Ovary (tissue), 9 donors: Measurements from ENCODE around the gene PPARA. TPM values are rescaled to one million over a fixed set of nuclear protein-coding genes. Genes with fewer than 3 reads are reported as not detected.
A peak's percentile ranks its signal among the peaks of the same experiment; 100 is the strongest.

Experiments used
- DNase-seq, 5 donors: peaks; one replicate each; pipeline ENCODE4 v3.0.0-alpha.2; 2019 to 2020
- H3K27ac ChIP-seq, 2 donors: fragments of 200-600 bp; one replicate each; pipeline versions ENCODE4 v1.5.1 to v1.8.0; 2019 to 2022
- H3K27me3 ChIP-seq: fragments of 200-600 bp; one replicate; pipeline ENCODE4 v1.8.0; 2022
- H3K36me3 ChIP-seq: fragments of 200-600 bp; sonication (generic); one replicate; pipeline ENCODE4 v1.5.1; 2019
- H3K4me1 ChIP-seq: one replicate; pipeline ENCODE4 v1.8.1; 2013; ENCODE audit warnings: mild to moderate bottlenecking, moderate library complexity; ENCODE audit not compliant: insufficient read depth
- H3K4me3 ChIP-seq: fragments of 200-600 bp; sonication (generic); one replicate; pipeline ENCODE4 v1.5.1; 2017
- H3K9me3 ChIP-seq, 2 donors: fragments of 200-600 bp in 1 of 2; sonication (generic) in 1 of 2; one replicate each; pipeline versions ENCODE4 v1.5.1 to v1.8.1; 2013 to 2019; ENCODE audit warnings: mild to moderate bottlenecking in 1 of 2, moderate library complexity in 1 of 2
- EP300 ChIP-seq: sonication (generic); formaldehyde crosslinking; IDR thresholded peaks from one replicate; pipeline ENCODE4 v1.6.1; 2017; ENCODE audit warnings: antibody characterized with exemption
- POLR2A ChIP-seq: fragments of 450-650 bp; IDR thresholded peaks from one replicate; pipeline ENCODE4 v1.6.1; 2017; ENCODE audit warnings: antibody characterized with exemption, mild to moderate bottlenecking, moderate library complexity
- WGBS, 3 donors: extraction: QIAGEN DNeasy Blood & Tissue Kit in 1 of 3; methylation state at CpG; one replicate each; pipeline versions ENCODE4 v1.1.5 to v1.1.7; 2013 to 2017; 5-methylcytosine and 5-hydroxymethylcytosine counted together
- intact Hi-C, 4 donors: fragments of 100-400 bp; cut with DNase I; formaldehyde crosslinking; loops; one replicate each; pipeline versions ENCODE4 v1.11.0 to v1.15.1; 2022 to 2023
- polyA plus RNA-seq, 2 donors: library from polyadenylated mRNA; stranded (reverse); fragments of 200-250 nt in 1 of 2; fragments of 350-450 nt in 1 of 2; fragmentation: Illumina TruSeq in 1 of 2; extraction: RNeasy Lipid Tissue Mini Kit (QIAGEN cat#74804) in 1 of 2; gene quantifications; one replicate each; pipeline ENCODE4 v1.2.3, GENCODE V29; 2013 to 2014
- total RNA-seq, 7 donors: library from RNA; depleted of rRNA in 2 of 7; stranded (reverse); fragments of >200 nt in 2 of 7; fragmentation: NEBNext Ultra II Directional in 3 of 7; extraction: Animal tissue kit (Norgen Biotek cat#: 25700) in 3 of 7; gene quantifications; one replicate each; pipeline versions ENCODE4 v1.1.0 to v1.2.4, GENCODE V29; 2016 to 2023
- TF ChIP-seq, protein P1 (sequence below), 3 donors: fragments of 450-650 bp in 2 of 3; fragments of 200-600 bp in 1 of 3; IDR thresholded peaks; one replicate each; pipeline versions ENCODE4 v1.5.1 to v1.8.0; 2016 to 2022; ENCODE audit warnings: antibody characterized with exemption in 3 of 3, mild to moderate bottlenecking in 1 of 3
- donor health status: DM: no; HTN: no; CAD: no; lungs with moderate emphysema.
- donor health status: DM: no; HTN: no; CAD: no.
- donor health status: Bipolar disorder and iron deficiency.
- donor health status: DM: yes; HTN: yes; CAD: no.
- donor health status: DM: no; HTN: no; CAD: no.
- donor health status: DM: yes; HTN: yes; CAD: no.

The PPARA gene
- total and polyA plus RNA-seq, 9 donors = 9.7 to 41.0 (median 29.9) TPM

DNA sequence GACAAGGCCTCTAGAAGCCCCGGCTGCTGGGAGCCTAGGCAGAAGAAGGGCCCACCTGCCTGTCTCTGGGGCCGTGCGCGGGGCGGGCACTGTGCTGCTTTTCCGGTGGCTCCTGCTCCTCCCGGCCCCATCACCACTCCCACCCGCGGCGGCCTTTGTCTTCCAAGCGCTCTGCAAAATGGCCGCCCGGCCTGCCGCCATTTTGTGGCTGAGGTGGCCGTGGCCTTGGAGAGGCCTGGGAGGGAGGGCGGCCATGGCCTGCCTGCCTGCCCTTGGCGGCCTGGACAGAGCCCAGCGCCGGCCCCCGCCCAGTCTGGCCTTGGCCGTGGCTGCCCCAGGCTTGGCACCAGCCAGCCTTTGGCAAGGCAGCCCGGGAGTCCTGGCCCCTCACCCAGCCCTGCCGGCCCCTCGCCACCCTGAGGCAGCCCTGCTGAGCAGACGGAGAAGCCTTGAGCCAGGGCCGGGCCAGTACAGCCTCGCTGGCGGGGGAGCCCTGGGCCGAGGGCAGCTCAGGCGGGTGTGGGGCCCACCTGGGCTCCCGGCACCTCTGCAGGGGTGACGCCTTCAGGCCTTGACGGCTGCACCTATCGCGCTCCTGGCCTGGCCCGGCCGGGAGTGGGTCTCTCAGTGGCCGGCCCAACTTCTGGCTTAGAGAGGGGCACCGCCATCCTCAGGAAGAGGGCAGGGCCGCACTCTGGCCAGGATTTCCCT, 46.0 kb upstream of the PPARA start:
- TF ChIP-seq, protein P1, sequence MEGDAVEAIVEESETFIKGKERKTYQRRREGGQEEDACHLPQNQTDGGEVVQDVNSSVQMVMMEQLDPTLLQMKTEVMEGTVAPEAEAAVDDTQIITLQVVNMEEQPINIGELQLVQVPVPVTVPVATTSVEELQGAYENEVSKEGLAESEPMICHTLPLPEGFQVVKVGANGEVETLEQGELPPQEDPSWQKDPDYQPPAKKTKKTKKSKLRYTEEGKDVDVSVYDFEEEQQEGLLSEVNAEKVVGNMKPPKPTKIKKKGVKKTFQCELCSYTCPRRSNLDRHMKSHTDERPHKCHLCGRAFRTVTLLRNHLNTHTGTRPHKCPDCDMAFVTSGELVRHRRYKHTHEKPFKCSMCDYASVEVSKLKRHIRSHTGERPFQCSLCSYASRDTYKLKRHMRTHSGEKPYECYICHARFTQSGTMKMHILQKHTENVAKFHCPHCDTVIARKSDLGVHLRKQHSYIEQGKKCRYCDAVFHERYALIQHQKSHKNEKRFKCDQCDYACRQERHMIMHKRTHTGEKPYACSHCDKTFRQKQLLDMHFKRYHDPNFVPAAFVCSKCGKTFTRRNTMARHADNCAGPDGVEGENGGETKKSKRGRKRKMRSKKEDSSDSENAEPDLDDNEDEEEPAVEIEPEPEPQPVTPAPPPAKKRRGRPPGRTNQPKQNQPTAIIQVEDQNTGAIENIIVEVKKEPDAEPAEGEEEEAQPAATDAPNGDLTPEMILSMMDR (IDR thresholded peaks at IDR 0.05) = no peak
- TF ChIP-seq POLR2A = peak; percentile 12
- H3K9me3 ChIP-seq = no peaks in the 10 kb centered on the region
- H3K4me1 ChIP-seq = peaks cover 71% of the 10 kb centered on the region
- intact Hi-C loops = no loop called here
- H3K27me3 ChIP-seq = no peaks in the 10 kb centered on the region
- peak; percentile 85 to 95 (median 90) for DNase-seq
- WGBS, 3 donors = 10 to 55% (median 13%) methylated on average over 25 to 40 of the region's 40 CpGs
- H3K36me3 ChIP-seq = no peaks in the 10 kb centered on the region
- no peak overlapping the region for H3K4me3 ChIP-seq
- H3K27ac ChIP-seq = peak overlapping the region; percentile 84 to 88

DNA sequence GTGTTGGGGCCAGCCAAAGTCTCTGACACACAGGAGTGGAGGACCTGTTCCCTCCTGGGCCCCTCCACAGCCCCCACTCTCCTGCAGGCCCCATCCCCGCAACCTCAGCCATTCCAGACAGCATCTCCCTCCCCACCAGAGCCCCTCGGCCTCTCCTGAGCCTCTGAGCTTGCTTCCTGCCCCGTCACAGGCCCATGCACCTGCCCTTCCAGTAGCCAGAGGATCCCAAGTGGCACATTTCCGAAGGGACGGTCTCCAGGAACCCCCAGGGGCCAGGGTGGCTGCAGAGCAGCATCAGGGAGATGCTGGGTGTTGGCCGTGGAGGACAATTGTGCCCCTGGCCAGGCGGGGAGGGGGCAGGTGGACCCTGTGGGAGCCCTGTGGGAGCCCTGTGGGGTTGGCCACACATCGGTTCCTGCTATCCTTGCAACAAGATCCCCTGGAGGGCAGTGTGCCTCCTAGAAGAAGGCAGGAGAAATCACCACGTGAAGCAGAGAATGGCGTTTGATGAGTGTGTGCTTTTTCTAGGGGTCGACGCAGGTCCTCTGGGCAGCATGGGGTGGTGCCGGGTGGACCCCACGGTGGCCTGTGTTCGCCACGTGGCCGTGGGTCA, 45.3 kb upstream of the PPARA start:
- Histone ChIP-seq H3K4me1 (peaks cover 72% of the 10 kb centered on the region), H3K36me3 (no peaks in the 10 kb centered on the region), H3K4me3 (no peak overlapping the region), H3K9me3 (no peaks in the 10 kb centered on the region), H3K27ac (peak overlapping the region; percentile 84 to 88), H3K27me3 (no peaks in the 10 kb centered on the region)
- TF ChIP-seq POLR2A (no peak), EP300 (no peak)
- TF ChIP-seq, protein P1 (IDR thresholded peaks at IDR 0.05) = no peak
- 35 to 58% (median 50%) methylated on average over 17 of the region's 17 CpGs for WGBS, 3 donors
- intact Hi-C loops = no loop called here
- DNase-seq = peak in 1 of 5 donors; percentile 57

DNA sequence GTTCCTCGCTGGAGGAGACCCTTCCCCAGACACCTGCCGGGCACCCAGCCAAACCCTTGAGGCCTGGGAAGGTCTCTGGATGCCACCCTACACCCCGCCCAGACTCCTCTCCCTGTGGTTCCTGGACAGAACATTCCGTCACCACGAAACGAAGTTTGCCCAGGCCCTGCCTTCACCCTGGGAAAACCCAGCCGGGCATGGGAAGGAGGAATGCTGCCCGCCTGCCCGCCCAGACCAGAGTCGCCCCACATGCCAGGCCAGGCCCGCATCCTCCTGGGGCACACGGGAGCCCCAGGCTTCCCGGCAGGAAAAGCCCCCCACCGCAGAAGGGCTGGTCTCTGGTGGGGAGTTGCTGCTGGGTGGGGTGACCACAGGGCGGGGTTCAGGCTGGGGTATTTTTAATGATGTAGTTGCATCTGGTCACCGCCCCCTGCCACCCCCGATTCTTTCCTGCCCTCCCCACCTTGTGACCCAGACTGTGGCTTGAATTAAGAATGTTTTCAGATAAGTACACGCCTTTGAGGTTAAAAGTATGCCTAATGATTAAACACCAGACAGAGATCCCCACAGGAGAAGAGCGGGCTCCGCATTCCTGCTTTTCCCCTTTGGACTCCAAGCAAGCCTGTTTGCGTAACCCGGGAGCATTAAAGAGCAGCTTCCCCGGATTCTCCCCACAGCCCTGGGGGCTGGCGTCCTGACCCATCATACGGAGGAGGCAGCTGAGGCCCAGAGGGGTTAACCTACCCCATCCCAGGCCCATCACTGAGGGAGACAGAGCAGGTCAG, 44.6 kb upstream of the PPARA start:
- no peak overlapping the region for H3K4me3 ChIP-seq
- WGBS, 3 donors = 16 to 24% (median 23%) methylated on average over 22 to 25 of the region's 25 CpGs
- no peaks in the 10 kb centered on the region for H3K9me3 ChIP-seq
- peak in 3 of 5 donors; percentile 56 to 74 (median 71) for DNase-seq
- TF ChIP-seq, protein P1 (IDR thresholded peaks at IDR 0.05) = no peak
- TF ChIP-seq POLR2A (no peak), EP300 (no peak)
- intact Hi-C loops = no loop called here
- H3K27ac ChIP-seq = peak overlapping the region; percentile 84 to 88
- no peaks in the 10 kb centered on the region for H3K27me3 ChIP-seq
- H3K36me3 ChIP-seq = no peaks in the 10 kb centered on the region
- H3K4me1 ChIP-seq = peaks cover 77% of the 10 kb centered on the region

DNA sequence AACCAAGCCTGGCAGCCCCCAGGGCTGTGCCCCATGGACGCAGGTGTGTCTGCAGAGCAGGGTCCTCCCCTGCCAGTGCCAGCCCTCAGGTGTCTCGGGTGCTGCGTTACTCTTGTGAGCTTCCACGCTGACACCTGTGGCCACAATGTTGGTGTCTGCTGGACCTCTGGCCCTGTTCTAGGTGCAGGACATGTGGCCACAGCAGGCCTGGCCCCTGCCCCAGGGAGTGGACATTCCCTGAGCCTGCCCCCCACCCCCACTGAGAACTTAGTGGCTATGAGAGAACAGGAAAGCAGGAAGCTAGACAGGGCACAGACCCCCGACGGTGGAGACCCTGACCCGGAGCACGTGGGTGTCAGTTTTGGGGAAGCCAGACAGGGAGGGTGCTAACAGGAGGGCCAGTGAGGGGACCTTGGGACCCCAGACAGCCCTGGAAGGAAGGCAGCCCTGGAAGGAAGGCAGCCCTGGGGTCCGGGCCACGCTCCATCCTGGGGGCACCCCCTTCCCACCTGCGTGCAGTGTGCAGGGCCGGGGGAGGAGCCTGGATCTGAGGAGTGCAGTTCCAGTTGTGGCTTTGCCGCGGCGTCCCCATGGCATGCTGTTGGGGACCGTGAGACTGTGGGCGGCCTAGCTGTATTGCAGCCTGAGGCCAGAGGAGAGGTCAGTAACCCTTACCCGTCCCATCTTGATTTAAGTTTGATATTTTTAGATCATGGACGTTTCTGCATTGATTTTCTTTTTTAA, 43.9 kb upstream of the PPARA start:
- Histone ChIP-seq H3K27me3 (no peaks in the 10 kb centered on the region), H3K27ac (peak overlapping the region; percentile 68 to 88), H3K36me3 (no peaks in the 10 kb centered on the region), H3K4me3 (no peak overlapping the region), H3K4me1 (peaks cover 81% of the 10 kb centered on the region), H3K9me3 (no peaks in the 10 kb centered on the region)
- intact Hi-C loops = no loop called here
- TF ChIP-seq, protein P1 (IDR thresholded peaks at IDR 0.05) = no peak
- TF ChIP-seq POLR2A (no peak), EP300 (no peak)
- DNase-seq = peak in 1 of 5 donors; percentile 60
- 30 to 45% (median 38%) methylated on average over 19 of the region's 19 CpGs for WGBS, 3 donors
